Measurements from ENCODE around the gene GPSM1.
A peak's percentile ranks its signal among the peaks of the same experiment; 100 is the strongest.

GPSM1 gene

GRCh38 chr9:136327304-136327974, at the start of gene GPSM1:
Gene GPSM1 (plus strand): TSS chr9:136327539. CDS start chr9:136327696, 157 bp downstream.
- Histone ChIP-seq H3K4me3 (ENCODE audit: low read length) (peak within 1 kb of the TSS; percentile 84), H3K27me3 (replicated peaks; ENCODE audit: control insufficient read depth, insufficient read depth, low read length) (no peaks in the 10 kb centered on the region), H3K4me1 (ENCODE audit: control insufficient read depth, insufficient read depth, low read length) (peaks cover 17% of the 10 kb centered on the region), H3K9ac (ENCODE audit: low read length) (peak within 1 kb of the TSS; percentile 81), H3K36me3 (ENCODE audit: control insufficient read depth, insufficient read depth, low read length, severe bottlenecking) (no peaks in the 10 kb centered on the region), H3K9me3 (ENCODE audit: control insufficient read depth, low read length) (no peaks in the 10 kb centered on the region)
- peak; percentile 79 for DNase-seq (ENCODE audit: low read depth)

- Histone ChIP-seq H3K27me3 (replicated peaks; ENCODE audit: control insufficient read depth, insufficient read depth, low read length) (peaks cover 62% of the 10 kb centered on the region), H3K4me1 (ENCODE audit: control insufficient read depth, insufficient read depth, low read length) (no peaks in the 10 kb centered on the region), H3K9me3 (ENCODE audit: control insufficient read depth, low read length) (peaks cover 14% of the 10 kb centered on the region), H3K9ac (ENCODE audit: low read length) (no peak overlapping the region), H3K36me3 (ENCODE audit: control insufficient read depth, insufficient read depth, low read length, severe bottlenecking) (no peaks in the 10 kb centered on the region), H3K4me3 (ENCODE audit: low read length) (no peak overlapping the region)
- no peak for DNase-seq (ENCODE audit: low read depth)
These were observed 49.6 kb upstream of the GPSM1 start for GRCh38 chr9:136277746-136278145.

- Histone ChIP-seq H3K36me3 (ENCODE audit: control insufficient read depth, insufficient read depth, low read length, severe bottlenecking) (no peaks in the 10 kb centered on the region), H3K27me3 (replicated peaks; ENCODE audit: control insufficient read depth, insufficient read depth, low read length) (peaks cover 60% of the 10 kb centered on the region), H3K4me1 (ENCODE audit: control insufficient read depth, insufficient read depth, low read length) (peaks cover 1% of the 10 kb centered on the region), H3K4me3 (ENCODE audit: low read length) (no peak overlapping the region), H3K9me3 (ENCODE audit: control insufficient read depth, low read length) (peaks cover 14% of the 10 kb centered on the region), H3K9ac (ENCODE audit: low read length) (no peak overlapping the region)
- DNase-seq (ENCODE audit: low read depth): no peak
These were observed 49.1 kb upstream of the GPSM1 start for GRCh38 chr9:136278221-136278620.

GRCh38 chr9:136278894-136279293, 48.4 kb upstream of the GPSM1 start:
- peaks cover 14% of the 10 kb centered on the region for H3K9me3 ChIP-seq (ENCODE audit: control insufficient read depth, low read length)
- no peak for DNase-seq (ENCODE audit: low read depth)
- peaks cover 5% of the 10 kb centered on the region for H3K4me1 ChIP-seq (ENCODE audit: control insufficient read depth, insufficient read depth, low read length)
- no peak overlapping the region for H3K9ac ChIP-seq (ENCODE audit: low read length)
- peaks cover 53% of the 10 kb centered on the region for H3K27me3 ChIP-seq (replicated peaks; ENCODE audit: control insufficient read depth, insufficient read depth, low read length)
- no peak overlapping the region for H3K4me3 ChIP-seq (ENCODE audit: low read length)
- no peaks in the 10 kb centered on the region for H3K36me3 ChIP-seq (ENCODE audit: control insufficient read depth, insufficient read depth, low read length, severe bottlenecking)

GRCh38 chr9:136279471-136279870, 47.9 kb upstream of the GPSM1 start:
- Histone ChIP-seq H3K4me1 (ENCODE audit: control insufficient read depth, insufficient read depth, low read length) (peaks cover 5% of the 10 kb centered on the region), H3K9me3 (ENCODE audit: control insufficient read depth, low read length) (peaks cover 14% of the 10 kb centered on the region), H3K36me3 (ENCODE audit: control insufficient read depth, insufficient read depth, low read length, severe bottlenecking) (no peaks in the 10 kb centered on the region), H3K9ac (ENCODE audit: low read length) (no peak overlapping the region), H3K27me3 (replicated peaks; ENCODE audit: control insufficient read depth, insufficient read depth, low read length) (peaks cover 48% of the 10 kb centered on the region), H3K4me3 (ENCODE audit: low read length) (no peak overlapping the region)
- no peak for DNase-seq (ENCODE audit: low read depth)

GRCh38 chr9:136280535-136281315, 46.6 kb upstream of the GPSM1 start:
- no peak for DNase-seq (ENCODE audit: low read depth)
- Histone ChIP-seq H3K36me3 (ENCODE audit: control insufficient read depth, insufficient read depth, low read length, severe bottlenecking) (no peaks in the 10 kb centered on the region), H3K4me1 (ENCODE audit: control insufficient read depth, insufficient read depth, low read length) (peaks cover 5% of the 10 kb centered on the region), H3K9ac (ENCODE audit: low read length) (no peak overlapping the region), H3K4me3 (ENCODE audit: low read length) (no peak overlapping the region), H3K9me3 (ENCODE audit: control insufficient read depth, low read length) (peaks cover 14% of the 10 kb centered on the region), H3K27me3 (replicated peaks; ENCODE audit: control insufficient read depth, insufficient read depth, low read length) (peaks cover 43% of the 10 kb centered on the region)

GRCh38 chr9:136281421-136282271, 45.7 kb upstream of the GPSM1 start:
- DNase-seq (ENCODE audit: low read depth): no peak
- H3K36me3 ChIP-seq (ENCODE audit: control insufficient read depth, insufficient read depth, low read length, severe bottlenecking): no peaks in the 10 kb centered on the region
- peaks cover 46% of the 10 kb centered on the region for H3K27me3 ChIP-seq (replicated peaks; ENCODE audit: control insufficient read depth, insufficient read depth, low read length)
- peaks cover 5% of the 10 kb centered on the region for H3K4me1 ChIP-seq (ENCODE audit: control insufficient read depth, insufficient read depth, low read length)
- H3K9ac ChIP-seq (ENCODE audit: low read length): no peak overlapping the region
- peaks cover 14% of the 10 kb centered on the region for H3K9me3 ChIP-seq (ENCODE audit: control insufficient read depth, low read length)
- H3K4me3 ChIP-seq (ENCODE audit: low read length): no peak overlapping the region

- H3K4me3 ChIP-seq (ENCODE audit: low read length): no peak overlapping the region
These were observed 45.0 kb upstream of the GPSM1 start for GRCh38 chr9:136282272-136282861.

GRCh38 chr9:136283291-136284235, 43.8 kb upstream of the GPSM1 start:
- Histone ChIP-seq H3K4me3 (ENCODE audit: low read length) (peak overlapping the region; percentile 58), H3K27me3 (replicated peaks; ENCODE audit: control insufficient read depth, insufficient read depth, low read length) (peaks cover 45% of the 10 kb centered on the region), H3K9me3 (ENCODE audit: control insufficient read depth, low read length) (peaks cover 14% of the 10 kb centered on the region), H3K9ac (ENCODE audit: low read length) (no peak overlapping the region), H3K4me1 (ENCODE audit: control insufficient read depth, insufficient read depth, low read length) (peaks cover 5% of the 10 kb centered on the region), H3K36me3 (ENCODE audit: control insufficient read depth, insufficient read depth, low read length, severe bottlenecking) (no peaks in the 10 kb centered on the region)
- peak; percentile 88 for DNase-seq (ENCODE audit: low read depth)

More at GRCh38 chr9:136282272-136282861, 45.0 kb upstream of the GPSM1 start:
- Histone ChIP-seq H3K27me3 (replicated peaks; ENCODE audit: control insufficient read depth, insufficient read depth, low read length) (peaks cover 50% of the 10 kb centered on the region), H3K4me1 (ENCODE audit: control insufficient read depth, insufficient read depth, low read length) (peaks cover 5% of the 10 kb centered on the region), H3K36me3 (ENCODE audit: control insufficient read depth, insufficient read depth, low read length, severe bottlenecking) (no peaks in the 10 kb centered on the region), H3K9me3 (ENCODE audit: control insufficient read depth, low read length) (peaks cover 14% of the 10 kb centered on the region), H3K9ac (ENCODE audit: low read length) (no peak overlapping the region)
- no peak for DNase-seq (ENCODE audit: low read depth)

GRCh38 chr9:136284311-136284710, 43.0 kb upstream of the GPSM1 start:
- Histone ChIP-seq H3K4me3 (ENCODE audit: low read length) (no peak overlapping the region), H3K27me3 (replicated peaks; ENCODE audit: control insufficient read depth, insufficient read depth, low read length) (peaks cover 39% of the 10 kb centered on the region)

More at GRCh38 chr9:136284311-136284710, 43.0 kb upstream of the GPSM1 start:
- Histone ChIP-seq H3K9ac (ENCODE audit: low read length) (no peak overlapping the region), H3K9me3 (ENCODE audit: control insufficient read depth, low read length) (peaks cover 8% of the 10 kb centered on the region), H3K36me3 (ENCODE audit: control insufficient read depth, insufficient read depth, low read length, severe bottlenecking) (no peaks in the 10 kb centered on the region), H3K4me1 (ENCODE audit: control insufficient read depth, insufficient read depth, low read length) (peaks cover 5% of the 10 kb centered on the region)
- DNase-seq (ENCODE audit: low read depth): no peak

All from adipocyte (in vitro differentiated cells).